Endothelial cell of umbilical vein (primary cell): ENCODE measurements around the gene FAM180B. TPM values are rescaled to one million over a fixed set of nuclear protein-coding genes. Genes with fewer than 3 reads are reported as not detected.
A peak's percentile ranks its signal among the peaks of the same experiment; 100 is the strongest.

Source experiments
- BruUV-seq: library from RNA; stranded (reverse); fragments of 400-500 nt; replicated peaks from 2 replicates; lab custom pipeline; 2021; lab: Mats Ljungman, UMichigan
- CTCF ChIA-PET: fragments of 300-600, 350-600 bp; sonication (Branson Sonifier 250); formaldehyde crosslinking; loops from one replicate; lab custom pipeline; 2021; ENCODE audit warnings: antibody characterized with exemption, inconsistent platforms; lab: Charles Lee
- POLR2A ChIA-PET: fragments of 300-600, 350-600 bp; sonication (Branson Sonifier 250); formaldehyde crosslinking; loops from one replicate; lab custom pipeline; 2021; ENCODE audit warnings: antibody characterized with exemption, inconsistent platforms; lab: Charles Lee
- DNase-seq: peaks from one replicate; pipeline ENCODE4 v3.0.0-alpha.2; 2011; ENCODE audit warnings: low read depth, low spot score
- FAIRE-seq: peaks from 2 replicates; lab custom pipeline; 2011; peaks lifted over from hg19 to GRCh38; lab: Jason Lieb, UNC
- H2AFZ ChIP-seq: 2 replicates; pipeline ENCODE4 v1.6.0; 2012; ENCODE audit warnings: low read depth, low read length, control low read depth, inconsistent platforms
- H3K27ac ChIP-seq: 2 replicates; pipeline ENCODE4 v1.5.1; 2011; ENCODE audit warnings: low read depth, mild to moderate bottlenecking, control low read depth, low read length, moderate library complexity; ENCODE audit not compliant: insufficient read depth
- H3K27me3 ChIP-seq, 2 experiments: 2 replicates each; pipeline versions ENCODE4 v1.6.0 to v1.6.1; 2011; ENCODE audit warnings: low read length in 2 of 2, mixed read lengths in 1 of 2; ENCODE audit not compliant: control insufficient read depth in 2 of 2, insufficient read depth in 2 of 2
- H3K36me3 ChIP-seq, 2 experiments: 2 replicates in 1 of 2; 3 replicates in 1 of 2; pipeline ENCODE4 v1.5.1; 2011; ENCODE audit warnings: low read length in 2 of 2, mild to moderate bottlenecking in 1 of 2, moderate library complexity in 1 of 2; ENCODE audit not compliant: control insufficient read depth in 2 of 2, insufficient read depth in 2 of 2; ENCODE audit errors: extremely low read depth in 1 of 2
- H3K4me1 ChIP-seq: 3 replicates; pipeline ENCODE4 v1.5.1; 2011; ENCODE audit warnings: mild to moderate bottlenecking, low read length; ENCODE audit not compliant: control insufficient read depth, insufficient read depth; ENCODE audit errors: extremely low read depth
- H3K4me2 ChIP-seq: 2 replicates; pipeline ENCODE4 v1.6.1; 2011; ENCODE audit warnings: low read length, control low read depth, mixed read lengths; ENCODE audit not compliant: insufficient read depth
- H3K4me3 ChIP-seq, 3 experiments: fragments of 200-600 bp in 1 of 3; sonication (generic), shearing (Covaris generic) in 1 of 3; replicated peaks in 1 of 3; 2 replicates each; pipeline ENCODE4 v1.5.1; 2011 to 2016; ENCODE audit warnings: control low read depth in 3 of 3, low read length in 3 of 3, mild to moderate bottlenecking in 2 of 3, inconsistent platforms in 1 of 3, low read depth in 1 of 3, moderate library complexity in 1 of 3; ENCODE audit not compliant: insufficient read depth in 1 of 3
- H3K79me2 ChIP-seq: 2 replicates; pipeline ENCODE4 v1.6.0; 2012; ENCODE audit warnings: low read length, inconsistent platforms; ENCODE audit not compliant: control insufficient read depth, insufficient read depth
- H3K9ac ChIP-seq: replicated peaks from 2 replicates; pipeline ENCODE3; 2011; ENCODE audit warnings: low read length, control low read depth; ENCODE audit not compliant: insufficient read depth; ENCODE audit errors: extremely low read depth
- H3K9me1 ChIP-seq: replicated peaks from 3 replicates; pipeline ENCODE4 v1.6.0; 2011; ENCODE audit warnings: mild to moderate bottlenecking, low read length; ENCODE audit not compliant: control insufficient read depth, insufficient read depth; ENCODE audit errors: extremely low read depth
- H3K9me3 ChIP-seq: replicated peaks from 2 replicates; pipeline ENCODE4 v1.5.1; 2012; ENCODE audit warnings: low read length, inconsistent platforms; ENCODE audit not compliant: control insufficient read depth, insufficient read depth
- H4K20me1 ChIP-seq: replicated peaks from 2 replicates; pipeline ENCODE3; 2011; ENCODE audit warnings: mild to moderate bottlenecking, low read length; ENCODE audit not compliant: control insufficient read depth, insufficient read depth; ENCODE audit errors: extremely low read depth
- CTCF ChIP-seq, 2 donors: IDR thresholded peaks; 1 replicate in 1 of 2; 2 replicates in 1 of 2; pipeline ENCODE4 v1.5.1; 2011; ENCODE audit warnings: low read length in 2 of 2, mild to moderate bottlenecking in 2 of 2, moderate library complexity in 2 of 2, control low read depth in 1 of 2, inconsistent platforms in 1 of 2, low read depth in 1 of 2; ENCODE audit not compliant: insufficient read depth in 1 of 2; ENCODE audit errors: extremely low read depth in 1 of 2
- EZH2 ChIP-seq: IDR thresholded peaks from 2 replicates; pipeline ENCODE4 v1.6.1; 2012; ENCODE audit warnings: borderline replicate concordance, low read depth, mild to moderate bottlenecking, moderate library complexity, low read length, inconsistent platforms; ENCODE audit not compliant: severe bottlenecking
- JUN ChIP-seq: IDR thresholded peaks from 2 replicates; pipeline ENCODE4 v1.6.1; 2011; ENCODE audit warnings: borderline replicate concordance, low read depth; ENCODE audit not compliant: insufficient read length, insufficient read depth
- POLR2AphosphoS5 ChIP-seq: IDR thresholded peaks from 2 replicates; pipeline ENCODE4 v1.6.1; 2012; ENCODE audit warnings: low read depth, mild to moderate bottlenecking, control low read depth, low read length, moderate library complexity; ENCODE audit not compliant: insufficient read depth
- dilution Hi-C: fragments of 300-500 bp; cut with MboI; formaldehyde crosslinking; loops from one replicate; pipeline ENCODE4 v1.15.0; 2019; ENCODE audit warnings: low sequenced_read_pairs; ENCODE audit not compliant: extremely low pct_ligation_motif_present
- intact Hi-C: fragments of 100-400 bp; cut with micrococcal nuclease; formaldehyde crosslinking; loops from one replicate; pipeline ENCODE4 v1.10.0; 2022
- polyA plus RNA-seq, 4 experiments: library from polyadenylated mRNA; depleted of rRNA in 3 of 4; stranded (reverse) in 3 of 4; unstranded in 1 of 4; fragments of >200 nt; gene quantifications; 2 replicates each; pipeline versions ENCODE4 v1.2.1 to v1.2.3, GENCODE V29; 2011 to 2012; ENCODE audit warnings: missing spikeins in 1 of 4
- total RNA-seq: library from RNA; stranded (reverse); gene quantifications from 2 replicates; pipeline ENCODE4 v1.2.3, GENCODE V29; 2021

Gene FAM180B
- total and polyA plus RNA-seq, 2 donors (not counting 3 experiments of a cell fraction or from before 2014, with no cell fraction given): not detected

- H3K4me3 ChIP-seq: no peak overlapping the region
- CTCF ChIA-PET: interaction anchor here (0.6 kb wide), 1 partner anchor 955 kb away, joined by 3 read pairs; no protein-coding TSS in a partner anchor
- H3K9me1 ChIP-seq: no peaks in the 10 kb centered on the region
- dilution Hi-C loops (no loop called here), intact Hi-C loops (no loop called here)
- peaks cover 10% of the 10 kb centered on the region for H3K4me1 ChIP-seq
- H3K36me3 ChIP-seq: no peaks in the 10 kb centered on the region
- H3K79me2 ChIP-seq: no peaks in the 10 kb centered on the region
- H3K4me2 ChIP-seq: peak overlapping the region; percentile 36
- peak; percentile 53 for TF ChIP-seq EZH2
- TF ChIP-seq JUN: no peak
- H4K20me1 ChIP-seq: no peaks in the 10 kb centered on the region
- POLR2A ChIA-PET: interaction anchor here (0.6 kb wide), 1 partner anchor 31 kb away, joined by 8 read pairs; no protein-coding TSS in a partner anchor
- H2AFZ ChIP-seq: no peak overlapping the region
- FAIRE-seq: no peak
- no TSS peak for BruUV-seq
- no peak overlapping the region for H3K9ac ChIP-seq
- H3K9me3 ChIP-seq: no peaks in the 10 kb centered on the region
- H3K27me3 ChIP-seq: peaks cover 32 to 40% of the 10 kb centered on the region in 2 experiments
- H3K27ac ChIP-seq: no peak overlapping the region
- no peak for DNase-seq
Measured at GRCh38 chr11:47593492-47593933, 7.0 kb downstream of the FAM180B start.

- peak within 1 kb of the TSS; percentile 36 for H3K4me2 ChIP-seq
- H2AFZ ChIP-seq: no peak within 1 kb of the TSS
- DNase-seq (no peak), FAIRE-seq (no peak)
- no peaks in the 10 kb centered on the region for H3K79me2 ChIP-seq
- H3K36me3 ChIP-seq: no peaks in the 10 kb centered on the region
- no TSS peak for BruUV-seq
- H3K9me1 ChIP-seq: no peaks in the 10 kb centered on the region
- no peak within 1 kb of the TSS for H3K9ac ChIP-seq
- H3K4me3 ChIP-seq: peak within 1 kb of the TSS in 1 of 3 experiments; percentile 11
- dilution Hi-C loops (no loop called here), intact Hi-C loops (no loop called here)
- H4K20me1 ChIP-seq: no peaks in the 10 kb centered on the region
- H3K9me3 ChIP-seq: no peaks in the 10 kb centered on the region
- POLR2A ChIA-PET: interaction anchor here (0.6 to 1.8 kb wide), 3 partner anchors 12 to 82 kb away, joined by 3 to 8 read pairs (median 4); no protein-coding TSS in a partner anchor
- peaks cover 32 to 40% of the 10 kb centered on the region in 2 experiments for H3K27me3 ChIP-seq
- CTCF ChIA-PET: interaction anchor here (0.6 to 1.4 kb wide), 4 partner anchors 8 to 955 kb away, joined by 3 read pairs; partner anchors contain the start of genes CELF1 and FAM180B
- peaks cover 10% of the 10 kb centered on the region for H3K4me1 ChIP-seq
- peak; percentile 92 for TF ChIP-seq EZH2
- TF ChIP-seq POLR2AphosphoS5: no peak
- no peak for TF ChIP-seq CTCF (IDR thresholded peaks at IDR 0.05; ENCODE audit: extremely low read depth in 1 of 2, insufficient read depth in 1 of 2, low read depth in 1 of 2, low read length in 2 of 2)
- no peak within 1 kb of the TSS for H3K27ac ChIP-seq
Measured at GRCh38 chr11:47593934-47594855, 7.7 kb downstream of the FAM180B start, which contains the start of gene C1QTNF4. TSS of gene C1QTNF4 (minus strand) at chr11:47594411. CDS start at chr11:47590810, 3,601 bp downstream.
